Vagina (tissue), 2 donors: Measurements from ENCODE around the gene CDHR1. TPM values are rescaled to one million over a fixed set of nuclear protein-coding genes. Genes with fewer than 3 reads are reported as not detected.

Experiments
- DNase-seq, 2 donors: peaks; one replicate each; pipeline ENCODE4 v3.0.0-alpha.2; 2017; ENCODE audit errors: extremely low spot score in 2 of 2
- H3K27ac ChIP-seq: fragments of 200-600 bp; sonication (generic); one replicate; pipeline ENCODE4 v1.5.1; 2019
- H3K27me3 ChIP-seq: fragments of 200-600 bp; sonication (generic); one replicate; pipeline ENCODE4 v1.5.1; 2019
- H3K36me3 ChIP-seq, 2 donors: fragments of 200-600 bp; sonication (generic); one replicate each; pipeline ENCODE4 v1.5.1; 2017 to 2019
- H3K4me1 ChIP-seq: fragments of 200-600 bp; sonication (generic); one replicate; pipeline ENCODE4 v1.5.1; 2019
- H3K4me3 ChIP-seq, 2 donors: fragments of 200-600 bp; sonication (generic); 1 replicate in 1 of 2; 2 replicates in 1 of 2; pipeline ENCODE4 v1.5.1; 2016 to 2019
- H3K9me3 ChIP-seq: fragments of 200-600 bp; sonication (generic); one replicate; pipeline ENCODE4 v1.5.1; 2019
- CTCF ChIP-seq, 3 experiments: fragments of 450-650 bp in 2 of 3; fragments of 200-600 bp in 1 of 3; sonication (generic) in 1 of 3; IDR thresholded peaks; one replicate each; pipeline ENCODE4 v1.5.1; 2017 to 2019; ENCODE audit warnings: antibody characterized with exemption in 3 of 3, mild to moderate bottlenecking in 2 of 3, moderate library complexity in 2 of 3
- POLR2A ChIP-seq, 2 donors: fragments of 450-650 bp; IDR thresholded peaks; one replicate each; pipeline ENCODE4 v1.6.1; 2017; ENCODE audit warnings: antibody characterized with exemption in 2 of 2, mild to moderate bottlenecking in 2 of 2, moderate library complexity in 2 of 2
- POLR2AphosphoS5 ChIP-seq, 2 donors: sonication (generic); formaldehyde crosslinking; IDR thresholded peaks; one replicate each; pipeline ENCODE4 v1.9.0; 2017; ENCODE audit warnings: antibody characterized with exemption in 2 of 2, mild to moderate bottlenecking in 2 of 2, low read depth in 1 of 2; ENCODE audit not compliant: insufficient read depth in 1 of 2
- intact Hi-C: fragments of 100-400 bp; cut with DNase I; formaldehyde crosslinking; loops from one replicate; pipeline ENCODE4 v1.15.1; 2023
- total RNA-seq: library from RNA; depleted of rRNA; stranded (reverse); fragments of >200 nt; gene quantifications from one replicate; pipeline ENCODE4 v1.2.3, GENCODE V29; 2016

Gene CDHR1
- total RNA-seq, 1 donor from 2014 or later, result 6.4 TPM

- TF ChIP-seq CTCF (IDR thresholded peaks at IDR 0.05) (no peak), POLR2AphosphoS5 (IDR thresholded peaks at IDR 0.05; ENCODE audit: insufficient read depth in 1 of 2, low read depth in 1 of 2) (no peak), POLR2A (IDR thresholded peaks at IDR 0.05) (no peak)
- H3K4me1 ChIP-seq, result no peaks in the 10 kb centered on the region
- no peak overlapping the region for H3K4me3 ChIP-seq
- H3K36me3 ChIP-seq, result no peaks in the 10 kb centered on the region
- no peak overlapping the region for H3K27ac ChIP-seq
- DNase-seq, result no peak
- intact Hi-C loops, result no loop called here
- H3K27me3 ChIP-seq, result no peaks in the 10 kb centered on the region
- H3K9me3 ChIP-seq, result no peaks in the 10 kb centered on the region
These were observed 40.8 kb downstream of the CDHR1 start for GRCh38 chr10:84235096-84235495.

- Histone ChIP-seq H3K36me3 (no peaks in the 10 kb centered on the region), H3K4me3 (no peak overlapping the region), H3K9me3 (no peaks in the 10 kb centered on the region), H3K27ac (no peak overlapping the region), H3K27me3 (no peaks in the 10 kb centered on the region), H3K4me1 (no peaks in the 10 kb centered on the region)
- no peak for DNase-seq
- TF ChIP-seq POLR2AphosphoS5 (IDR thresholded peaks at IDR 0.05; ENCODE audit: insufficient read depth in 1 of 2, low read depth in 1 of 2) (no peak), CTCF (IDR thresholded peaks at IDR 0.05) (no peak), POLR2A (IDR thresholded peaks at IDR 0.05) (no peak)
- intact Hi-C loops, result no loop called here
These were observed 42.5 kb downstream of the CDHR1 start for GRCh38 chr10:84236807-84237198.

GRCh38 chr10:84237199-84238051 is 43.1 kb downstream of the CDHR1 start:
- Histone ChIP-seq H3K4me3 (no peak overlapping the region), H3K9me3 (no peaks in the 10 kb centered on the region), H3K4me1 (no peaks in the 10 kb centered on the region), H3K36me3 (no peaks in the 10 kb centered on the region), H3K27ac (no peak overlapping the region), H3K27me3 (no peaks in the 10 kb centered on the region)
- intact Hi-C loops, result no loop called here
- no peak for TF ChIP-seq CTCF (IDR thresholded peaks at IDR 0.05)
- no peak for TF ChIP-seq POLR2A (IDR thresholded peaks at IDR 0.05)
- no peak for TF ChIP-seq POLR2AphosphoS5 (IDR thresholded peaks at IDR 0.05; ENCODE audit: insufficient read depth in 1 of 2, low read depth in 1 of 2)
- DNase-seq, result no peak

- no peaks in the 10 kb centered on the region for H3K36me3 ChIP-seq
- no peak for DNase-seq
- H3K27ac ChIP-seq, result no peak overlapping the region
- H3K27me3 ChIP-seq, result no peaks in the 10 kb centered on the region
- no peak overlapping the region for H3K4me3 ChIP-seq
- TF ChIP-seq POLR2A (IDR thresholded peaks at IDR 0.05) (no peak), CTCF (IDR thresholded peaks at IDR 0.05) (no peak)
- intact Hi-C loops, result no loop called here
- H3K9me3 ChIP-seq, result no peaks in the 10 kb centered on the region
- no peaks in the 10 kb centered on the region for H3K4me1 ChIP-seq
These were observed 44.6 kb downstream of the CDHR1 start for GRCh38 chr10:84238909-84239308.

- Histone ChIP-seq H3K36me3 (no peaks in the 10 kb centered on the region), H3K9me3 (no peaks in the 10 kb centered on the region), H3K27me3 (no peaks in the 10 kb centered on the region), H3K27ac (no peak within 1 kb of the TSS), H3K4me1 (no peaks in the 10 kb centered on the region), H3K4me3 (no peak within 1 kb of the TSS)
- intact Hi-C loops, result no loop called here
- DNase-seq, result no peak
- TF ChIP-seq POLR2AphosphoS5 (IDR thresholded peaks at IDR 0.05; ENCODE audit: insufficient read depth in 1 of 2, low read depth in 1 of 2) (no peak), CTCF (IDR thresholded peaks at IDR 0.05) (no peak), POLR2A (IDR thresholded peaks at IDR 0.05) (no peak)
These were observed 47.0 kb downstream of the CDHR1 start, which contains the start of gene LRIT1 for GRCh38 chr10:84241185-84241790. Gene LRIT1, minus strand, starts transcription at chr10:84241546. Its CDS starts 107 bp downstream, at chr10:84241439.
